Endodermal cell (in vitro differentiated cells): ENCODE data around the gene TTC39C. TPM values are rescaled to one million over a fixed set of nuclear protein-coding genes. Genes with fewer than 3 reads are reported as not detected.

Experiments used
- DNase-seq: peaks from one replicate; pipeline ENCODE4 v3.0.0-alpha.2; 2017
- H3K27ac ChIP-seq: 2 replicates; pipeline ENCODE4 v1.5.1; 2013; ENCODE audit warnings: mild to moderate bottlenecking, low read depth, low read length, moderate library complexity
- H3K27me3 ChIP-seq: 2 replicates; pipeline ENCODE4 v1.6.1; 2013; ENCODE audit warnings: mild to moderate bottlenecking, low read length, moderate library complexity; ENCODE audit not compliant: insufficient read depth, control insufficient read depth, poor library complexity, severe bottlenecking
- H3K36me3 ChIP-seq: 2 replicates; pipeline ENCODE4 v1.7.0; 2013; ENCODE audit warnings: mild to moderate bottlenecking, low read length, moderate library complexity; ENCODE audit not compliant: control insufficient read depth, insufficient read depth
- H3K4me1 ChIP-seq: one replicate; pipeline ENCODE4 v1.7.0; 2013; ENCODE audit warnings: low read length; ENCODE audit not compliant: control insufficient read depth, insufficient read depth
- H3K4me3 ChIP-seq: 2 replicates; pipeline ENCODE4 v1.5.1; 2013; ENCODE audit warnings: mild to moderate bottlenecking, low read length, moderate library complexity
- H3K9ac ChIP-seq: 2 replicates; pipeline ENCODE4 v1.6.1; 2013; ENCODE audit warnings: mild to moderate bottlenecking, low read length, moderate library complexity; ENCODE audit not compliant: poor library complexity, severe bottlenecking; ENCODE audit errors: extremely low read depth
- H3K9me3 ChIP-seq: 2 replicates; pipeline ENCODE4 v1.6.1; 2013; ENCODE audit warnings: mild to moderate bottlenecking, low read length, moderate library complexity; ENCODE audit not compliant: control insufficient read depth
- H3K27ac Mint-ChIP-seq: 2 replicates; pipeline ENCODE4 v1.8.0; 2020; ENCODE audit warnings: mixed read lengths
- H3K27me3 Mint-ChIP-seq: 2 replicates; pipeline ENCODE4 v1.8.0; 2021; ENCODE audit warnings: mild to moderate bottlenecking, mixed read lengths; ENCODE audit not compliant: insufficient read depth
- H3K36me3 Mint-ChIP-seq: 2 replicates; pipeline ENCODE4 v1.8.0; 2020; ENCODE audit warnings: low read depth, mixed read lengths
- H3K4me1 Mint-ChIP-seq: 2 replicates; pipeline ENCODE4 v1.8.0; 2020; ENCODE audit warnings: mixed read lengths
- H3K4me3 Mint-ChIP-seq: 2 replicates; pipeline ENCODE4 v1.8.0; 2020; ENCODE audit warnings: mild to moderate bottlenecking, moderate library complexity, mixed read lengths
- H3K9me3 Mint-ChIP-seq: 2 replicates; pipeline ENCODE4 v1.8.0; 2020; ENCODE audit warnings: mild to moderate bottlenecking, mixed read lengths
- CTCF ChIP-seq: fragments of 200-600 bp; sonication (generic); conservative IDR thresholded peaks from 2 replicates; pipeline ENCODE4 v1.5.0; 2021; ENCODE audit warnings: antibody characterized with exemption, mild to moderate bottlenecking
- WGBS, 2 experiments: methylation state at CpG; one replicate each; pipeline versions ENCODE4 v1.1.5 to v1.1.7; 2013; ENCODE audit warnings: missing lambda C conversion rate in 2 of 2, mixed read lengths in 1 of 2; ENCODE audit not compliant: insufficient coverage in 1 of 2, insufficient read length in 1 of 2; 5-methylcytosine and 5-hydroxymethylcytosine counted together
- total RNA-seq, 2 donors: library from RNA; stranded (reverse); fragmentation: NEBNext Ultra II Directional in 1 of 2; extraction: Animal tissue kit (Norgen Biotek cat#: 25700) in 1 of 2; gene quantifications; 2 replicates in 1 of 2; 3 replicates in 1 of 2; pipeline ENCODE4 v1.2.1, GENCODE V29; 2021

Gene TTC39C
- total RNA-seq, 2 donors from 2014 or later: 14.0 to 19.7 TPM

GRCh38 chr18:24108641-24109040, 94.1 kb downstream of the TTC39C start:
- H3K27me3 Mint-ChIP-seq: peaks cover 2% of the 10 kb centered on the region
- Histone ChIP-seq H3K27me3 (peaks cover 16% of the 10 kb centered on the region), H3K27ac (no peak overlapping the region), H3K9ac (no peak overlapping the region), H3K4me1 (peaks cover 5% of the 10 kb centered on the region), H3K9me3 (no peaks in the 10 kb centered on the region), H3K4me3 (no peak overlapping the region), H3K36me3 (no peaks in the 10 kb centered on the region)
- WGBS, 2 experiments: 100% methylated on average over 1 of the region's 1 CpG; no CpG with 5 or more reads in 1 of the 2 experiments
- H3K4me1 Mint-ChIP-seq: peaks cover 14% of the 10 kb centered on the region
- H3K27ac Mint-ChIP-seq: no peak overlapping the region
- H3K4me3 Mint-ChIP-seq: no peak overlapping the region
- no peak for DNase-seq
- no peaks in the 10 kb centered on the region for H3K9me3 Mint-ChIP-seq
- no peaks in the 10 kb centered on the region for H3K36me3 Mint-ChIP-seq
- no peak for TF ChIP-seq CTCF

GRCh38 chr18:24111936-24112335, 97.4 kb downstream of the TTC39C start:
- Mint-ChIP-seq H3K4me1 (peaks cover 14% of the 10 kb centered on the region), H3K9me3 (no peaks in the 10 kb centered on the region), H3K4me3 (no peak overlapping the region), H3K27ac (no peak overlapping the region), H3K36me3 (peaks cover 6% of the 10 kb centered on the region), H3K27me3 (peaks cover 2% of the 10 kb centered on the region)
- H3K9me3 ChIP-seq: no peaks in the 10 kb centered on the region
- no peak overlapping the region for H3K27ac ChIP-seq
- no peaks in the 10 kb centered on the region for H3K36me3 ChIP-seq
- 92 to 93% methylated on average over 2 of the region's 2 CpGs for WGBS, 2 experiments
- H3K4me1 ChIP-seq: peaks cover 5% of the 10 kb centered on the region
- H3K27me3 ChIP-seq: peaks cover 24% of the 10 kb centered on the region
- no peak overlapping the region for H3K4me3 ChIP-seq
- no peak for DNase-seq
- no peak overlapping the region for H3K9ac ChIP-seq
- TF ChIP-seq CTCF: peak; percentile 65

- H3K27me3 ChIP-seq: peaks cover 24% of the 10 kb centered on the region
- Mint-ChIP-seq H3K4me3 (no peak overlapping the region), H3K27ac (no peak overlapping the region), H3K4me1 (peaks cover 14% of the 10 kb centered on the region), H3K9me3 (no peaks in the 10 kb centered on the region), H3K27me3 (peaks cover 2% of the 10 kb centered on the region), H3K36me3 (peaks cover 6% of the 10 kb centered on the region)
- H3K4me3 ChIP-seq: no peak overlapping the region
- no peak overlapping the region for H3K27ac ChIP-seq
- H3K36me3 ChIP-seq: no peaks in the 10 kb centered on the region
- no peaks in the 10 kb centered on the region for H3K9me3 ChIP-seq
- 93 to 100% methylated on average over 4 of the region's 4 CpGs for WGBS, 2 experiments
- no peak for TF ChIP-seq CTCF
- no peak overlapping the region for H3K9ac ChIP-seq
- peaks cover 5% of the 10 kb centered on the region for H3K4me1 ChIP-seq
- DNase-seq: no peak
Observed at GRCh38 chr18:24112464-24112863, 97.9 kb downstream of the TTC39C start.
